Measurements from ENCODE around the gene PINLYP. TPM values are rescaled to one million over a fixed set of nuclear protein-coding genes. Genes with fewer than 3 reads are reported as not detected.
"Not testable (repeated sequence)": the region's sequence is repeated elsewhere in the genome, so short reads cannot be mapped to it uniquely, and the experiment has no call there.

Gene PINLYP
- total RNA-seq, 1 donor, result 5.4 TPM

GRCh38 chr19:43575955-43576878, 616 bp downstream of the PINLYP start:
- DNase-seq (ENCODE audit: low read depth in 2 of 3, low spot score in 2 of 3), result no peak

GRCh38 chr19:43578787-43579186, 3.2 kb downstream of the PINLYP start:
- no peak for DNase-seq (ENCODE audit: low read depth in 2 of 3, low spot score in 2 of 3)

- no peak for DNase-seq (ENCODE audit: low read depth in 2 of 3, low spot score in 2 of 3)
Measured at GRCh38 chr19:43581467-43581866, 5.9 kb downstream of the PINLYP start.

- DNase-seq (ENCODE audit: low read depth in 2 of 3, low spot score in 2 of 3), result no peak
Measured at GRCh38 chr19:43582495-43582894, 6.9 kb downstream of the PINLYP start.

GRCh38 chr19:43584484-43584883, 8.9 kb downstream of the PINLYP start:
- DNase-seq (ENCODE audit: low read depth in 2 of 3, low spot score in 2 of 3), result no peak

- no peak for DNase-seq (ENCODE audit: low read depth in 2 of 3, low spot score in 2 of 3)
Measured at GRCh38 chr19:43586346-43586745, 10.7 kb downstream of the PINLYP start.

- DNase-seq (ENCODE audit: low read depth in 2 of 3, low spot score in 2 of 3), result not testable (repeated sequence)
Measured at GRCh38 chr19:43587029-43587428, 11.4 kb downstream of the PINLYP start.

- no peak for DNase-seq (ENCODE audit: low read depth in 2 of 3, low spot score in 2 of 3)
Measured at GRCh38 chr19:43589277-43589676, 13.7 kb downstream of the PINLYP start.

- peak in 1 of 3 donors; percentile 51 for DNase-seq (ENCODE audit: low read depth in 2 of 3, low spot score in 2 of 3)
Measured at GRCh38 chr19:43589678-43590077, 14.1 kb downstream of the PINLYP start.

GRCh38 chr19:43591904-43592772, 16.5 kb downstream of the PINLYP start:
- DNase-seq (ENCODE audit: low read depth in 2 of 3, low spot score in 2 of 3), result no peak

GRCh38 chr19:43592800-43593350, 17.3 kb downstream of the PINLYP start:
- DNase-seq (ENCODE audit: low read depth in 2 of 3, low spot score in 2 of 3), result no peak

- no peak for DNase-seq (ENCODE audit: low read depth in 2 of 3, low spot score in 2 of 3)
Measured at GRCh38 chr19:43594081-43594697, 18.6 kb downstream of the PINLYP start.

GRCh38 chr19:43594710-43595604, 19.4 kb downstream of the PINLYP start:
- DNase-seq (ENCODE audit: low read depth in 2 of 3, low spot score in 2 of 3), result peak; percentile 55 to 82 (median 70)

GRCh38 chr19:43595605-43595998, 20.0 kb downstream of the PINLYP start:
- no peak for DNase-seq (ENCODE audit: low read depth in 2 of 3, low spot score in 2 of 3)

GRCh38 chr19:43595999-43596841, 20.6 kb downstream of the PINLYP start, which contains the start of the genes IRGQ and ZNF576:
TSS of gene IRGQ (minus strand) at chr19:43596134. CDS start at chr19:43595338, 796 bp downstream.
TSS of gene ZNF576 (plus strand) at chr19:43596595. CDS start at chr19:43597109, 514 bp downstream.
- DNase-seq (ENCODE audit: low read depth in 2 of 3, low spot score in 2 of 3), result peak; percentile 100

- DNase-seq (ENCODE audit: low read depth in 2 of 3, low spot score in 2 of 3), result no peak
Measured at GRCh38 chr19:43596842-43597461, 21.4 kb downstream of the PINLYP start.

- peak in 1 of 3 donors; percentile 45 for DNase-seq (ENCODE audit: low read depth in 2 of 3, low spot score in 2 of 3)
Measured at GRCh38 chr19:43597876-43598275, 22.3 kb downstream of the PINLYP start.

All from hematopoietic multipotent progenitor cell (in vitro differentiated cells).